BE2C (cell line): ENCODE measurements around the gene PRR30.

ENCODE experiments used
- DNase-seq: peaks from one replicate; pipeline ENCODE4 v3.0.0-alpha.2; 2020
- H3K27me3 ChIP-seq: fragments of 250-450 bp; sonication (Bioruptor Pico); 2 replicates; pipeline ENCODE4 v1.5.1; 2020; ENCODE audit warnings: mild to moderate bottlenecking
- H3K36me3 ChIP-seq: fragments of 250-450 bp; sonication (Bioruptor Pico); 2 replicates; pipeline ENCODE4 v1.5.1; 2020; ENCODE audit warnings: mild to moderate bottlenecking
- H3K4me1 ChIP-seq: fragments of 250-450 bp; sonication (Bioruptor Pico); 2 replicates; pipeline ENCODE4 v1.5.1; 2020
- H3K4me3 ChIP-seq: 2 replicates; pipeline ENCODE4 v1.5.1; 2011; ENCODE audit warnings: low read depth, low read length
- H3K9me3 ChIP-seq: fragments of 250-450 bp; sonication (Bioruptor Pico); 2 replicates; pipeline ENCODE4 v1.5.1; 2020
- TF ChIP-seq, protein P1 (sequence below): IDR thresholded peaks from 2 replicates; pipeline ENCODE4 v1.5.1; 2012; ENCODE audit warnings: mild to moderate bottlenecking, low read depth, low read length

The PRR30 gene

DNA sequence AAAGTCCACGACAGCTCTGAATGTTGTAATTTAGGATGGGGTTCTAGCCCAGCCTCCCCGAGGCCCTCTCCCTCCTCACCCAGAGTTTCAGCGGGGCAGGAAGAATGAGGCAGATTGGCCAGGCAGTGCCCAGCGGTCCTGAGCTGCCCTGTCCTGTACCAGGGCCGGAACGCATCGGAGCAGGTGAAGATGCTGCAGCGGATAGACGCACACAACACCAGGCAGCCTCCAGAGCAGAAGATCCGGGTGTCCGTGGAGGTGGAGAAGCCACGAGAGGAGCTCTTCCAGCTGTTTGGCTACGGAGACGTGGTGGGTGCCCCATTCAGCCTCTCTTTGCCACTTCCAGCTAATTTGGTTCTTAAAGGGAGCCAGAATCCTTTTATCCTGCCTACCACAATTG, 41.9 kb downstream of the PRR30 start:
- H3K27me3 ChIP-seq, result no peaks in the 10 kb centered on the region
- H3K4me3 ChIP-seq, result no peak overlapping the region
- H3K4me1 ChIP-seq, result peaks cover 6% of the 10 kb centered on the region
- TF ChIP-seq, protein P1, sequence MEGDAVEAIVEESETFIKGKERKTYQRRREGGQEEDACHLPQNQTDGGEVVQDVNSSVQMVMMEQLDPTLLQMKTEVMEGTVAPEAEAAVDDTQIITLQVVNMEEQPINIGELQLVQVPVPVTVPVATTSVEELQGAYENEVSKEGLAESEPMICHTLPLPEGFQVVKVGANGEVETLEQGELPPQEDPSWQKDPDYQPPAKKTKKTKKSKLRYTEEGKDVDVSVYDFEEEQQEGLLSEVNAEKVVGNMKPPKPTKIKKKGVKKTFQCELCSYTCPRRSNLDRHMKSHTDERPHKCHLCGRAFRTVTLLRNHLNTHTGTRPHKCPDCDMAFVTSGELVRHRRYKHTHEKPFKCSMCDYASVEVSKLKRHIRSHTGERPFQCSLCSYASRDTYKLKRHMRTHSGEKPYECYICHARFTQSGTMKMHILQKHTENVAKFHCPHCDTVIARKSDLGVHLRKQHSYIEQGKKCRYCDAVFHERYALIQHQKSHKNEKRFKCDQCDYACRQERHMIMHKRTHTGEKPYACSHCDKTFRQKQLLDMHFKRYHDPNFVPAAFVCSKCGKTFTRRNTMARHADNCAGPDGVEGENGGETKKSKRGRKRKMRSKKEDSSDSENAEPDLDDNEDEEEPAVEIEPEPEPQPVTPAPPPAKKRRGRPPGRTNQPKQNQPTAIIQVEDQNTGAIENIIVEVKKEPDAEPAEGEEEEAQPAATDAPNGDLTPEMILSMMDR, result no peak
- DNase-seq, result no peak
- no peaks in the 10 kb centered on the region for H3K9me3 ChIP-seq
- no peaks in the 10 kb centered on the region for H3K36me3 ChIP-seq

DNA sequence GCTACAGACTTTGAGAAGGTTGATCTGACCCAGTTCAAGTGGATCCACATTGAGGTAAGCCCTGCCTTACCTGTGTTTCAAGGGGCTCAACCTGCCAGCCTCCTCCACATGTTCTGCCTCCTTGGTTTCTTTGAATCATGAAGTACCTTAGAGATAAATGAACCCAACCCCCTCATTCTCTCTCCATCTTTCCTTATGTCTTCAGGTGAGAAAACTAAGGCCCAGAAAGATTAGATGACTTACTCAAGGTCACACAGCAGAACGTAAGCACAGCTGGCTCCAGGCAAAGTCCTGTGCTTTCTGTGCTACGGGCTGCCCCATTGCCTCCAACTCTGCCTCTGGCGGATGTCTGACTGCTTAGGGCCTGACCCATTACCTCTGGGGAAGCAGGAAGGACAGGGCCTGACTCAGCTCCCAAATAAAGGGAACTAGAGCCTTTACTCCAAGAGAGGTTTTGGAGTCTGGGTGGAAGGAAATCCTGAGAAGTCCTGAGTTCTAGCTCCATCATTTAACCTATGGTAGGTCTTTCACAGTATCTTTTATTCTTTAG, 42.4 kb downstream of the PRR30 start:
- DNase-seq, result no peak
- Histone ChIP-seq H3K9me3 (no peaks in the 10 kb centered on the region), H3K36me3 (no peaks in the 10 kb centered on the region), H3K27me3 (no peaks in the 10 kb centered on the region), H3K4me3 (no peak overlapping the region), H3K4me1 (peaks cover 6% of the 10 kb centered on the region)
- TF ChIP-seq, protein P1, result no peak

DNA sequence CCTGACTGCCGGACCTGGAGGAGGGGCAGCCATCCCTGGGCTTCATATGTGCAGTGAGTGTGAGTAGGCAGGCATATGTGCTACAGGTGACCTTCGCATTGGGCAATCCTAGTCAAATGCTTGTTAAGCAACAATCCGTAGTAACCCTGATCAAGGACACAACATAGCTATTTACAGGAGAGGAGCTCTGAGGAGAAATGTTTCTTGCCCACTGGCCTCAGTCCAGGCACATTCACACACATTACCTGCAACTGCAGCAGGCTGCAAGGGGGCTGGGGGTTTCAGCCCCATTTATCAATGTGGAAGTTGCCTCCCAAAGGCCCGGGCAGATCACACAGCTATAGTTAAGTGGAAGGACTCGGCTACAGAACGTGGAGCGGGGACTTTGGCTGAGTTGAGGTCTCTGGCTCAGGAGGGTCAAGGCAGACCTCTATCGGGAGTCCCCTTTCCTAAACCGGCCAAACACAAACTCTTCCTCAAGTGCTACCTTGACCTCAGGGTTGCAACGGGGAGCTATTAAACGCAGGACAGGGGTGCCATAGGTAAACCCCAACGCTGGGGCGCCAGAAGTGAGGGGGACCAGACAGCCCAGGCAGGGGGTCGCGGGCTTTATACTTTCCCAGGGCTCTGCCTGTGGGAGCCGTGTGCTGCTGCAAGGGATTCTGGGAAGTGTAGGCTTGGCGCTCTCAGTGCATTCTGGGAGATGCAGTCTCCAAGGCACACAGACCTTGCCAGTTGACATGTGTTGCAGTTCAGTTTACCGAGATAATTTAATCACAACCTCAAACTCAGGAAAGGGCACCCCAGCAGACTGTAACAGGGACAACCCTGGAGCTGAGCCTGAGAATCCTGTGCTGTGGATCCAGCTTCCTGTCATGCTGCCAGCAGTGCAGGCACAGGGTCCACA, 43.2 kb downstream of the PRR30 start:
- Histone ChIP-seq H3K27me3 (no peaks in the 10 kb centered on the region), H3K9me3 (no peaks in the 10 kb centered on the region), H3K36me3 (no peaks in the 10 kb centered on the region), H3K4me1 (peaks cover 6% of the 10 kb centered on the region), H3K4me3 (peak overlapping the region; percentile 65)
- DNase-seq, result peak; percentile 82
- TF ChIP-seq, protein P1, result no peak

DNA sequence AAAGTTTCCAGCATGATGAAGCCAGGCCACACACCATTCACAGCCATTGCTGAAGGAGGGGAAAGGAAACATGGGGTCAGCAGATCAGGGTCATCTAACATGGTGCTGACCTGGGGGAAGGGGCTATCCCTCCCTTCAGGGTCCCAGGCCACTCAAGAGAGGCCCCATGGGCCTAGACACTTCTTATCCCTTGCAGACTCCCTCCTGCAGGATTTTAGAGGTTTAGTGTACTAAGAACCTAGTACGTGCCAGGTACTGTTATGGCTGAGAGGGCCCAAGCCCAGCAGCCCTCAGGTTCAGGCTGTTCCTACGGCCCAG, 43.8 kb downstream of the PRR30 start:
- peaks cover 6% of the 10 kb centered on the region for H3K4me1 ChIP-seq
- H3K27me3 ChIP-seq, result no peaks in the 10 kb centered on the region
- TF ChIP-seq, protein P1, result no peak
- DNase-seq, result no peak
- no peaks in the 10 kb centered on the region for H3K9me3 ChIP-seq
- no peak overlapping the region for H3K4me3 ChIP-seq
- no peaks in the 10 kb centered on the region for H3K36me3 ChIP-seq

DNA sequence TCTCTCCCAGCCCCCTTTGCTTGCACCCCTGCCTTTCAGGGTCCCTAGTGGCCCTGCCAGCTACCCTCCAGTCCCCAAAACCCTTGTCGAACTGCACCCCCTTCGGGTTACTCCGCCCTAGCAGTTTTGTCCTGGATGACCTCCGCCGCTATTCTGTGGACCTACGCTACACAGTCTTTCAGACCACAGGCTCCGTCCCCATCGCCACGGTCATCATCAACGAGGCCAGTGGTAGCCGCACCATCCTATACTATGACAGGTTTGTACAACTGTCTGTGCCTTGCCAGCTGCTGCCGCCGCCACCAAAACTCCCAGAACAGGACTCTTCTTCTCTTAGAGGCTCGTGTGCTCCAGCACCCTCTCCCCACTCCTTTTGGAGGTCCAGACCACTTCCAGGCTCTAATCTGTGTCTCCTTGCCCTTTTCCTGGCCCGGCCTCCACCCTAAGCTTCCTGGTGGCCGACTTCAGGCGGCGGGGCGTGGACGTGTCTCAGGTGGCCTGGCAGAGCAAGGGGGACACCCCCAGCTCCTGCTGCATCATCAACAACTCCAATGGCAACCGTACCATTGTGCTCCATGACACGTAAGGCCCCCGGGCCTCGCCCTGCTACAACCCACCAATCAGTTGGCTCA, 44.7 kb downstream of the PRR30 start:
- Histone ChIP-seq H3K27me3 (no peaks in the 10 kb centered on the region), H3K4me3 (no peak overlapping the region), H3K4me1 (peaks cover 6% of the 10 kb centered on the region), H3K36me3 (no peaks in the 10 kb centered on the region), H3K9me3 (no peaks in the 10 kb centered on the region)
- TF ChIP-seq, protein P1, result no peak
- DNase-seq, result no peak
